Keratinocyte (primary cell): ENCODE data around the gene TMEM245. TPM values are rescaled to one million over a fixed set of nuclear protein-coding genes. Genes with fewer than 3 reads are reported as not detected.
"Not testable (repeated sequence)": the region's sequence is repeated elsewhere in the genome, so short reads cannot be mapped to it uniquely, and the experiment has no call there.

Experiments used
- DNase-seq: peaks from one replicate; pipeline ENCODE4 v3.0.0-alpha.2; 2011; ENCODE audit warnings: low read depth, missing footprints, low spot score
- FAIRE-seq: peaks from 2 replicates; lab custom pipeline; 2011; peaks lifted over from hg19 to GRCh38; lab: Jason Lieb, UNC
- H2AFZ ChIP-seq: 2 replicates; pipeline ENCODE4 v1.6.0; 2012; ENCODE audit warnings: low read length, control low read depth, inconsistent platforms; ENCODE audit not compliant: control insufficient read depth
- H3K27ac ChIP-seq: 2 replicates; pipeline ENCODE4 v1.5.1; 2011; ENCODE audit warnings: low read length; ENCODE audit not compliant: control insufficient read depth, insufficient read depth
- H3K27me3 ChIP-seq: 3 replicates; pipeline ENCODE4 v1.6.0; 2011; ENCODE audit warnings: low read length; ENCODE audit not compliant: control insufficient read depth, insufficient read depth; ENCODE audit errors: extremely low read depth
- H3K36me3 ChIP-seq, 2 experiments: 2 replicates in 1 of 2; 3 replicates in 1 of 2; pipeline ENCODE4 v1.5.1; 2011; ENCODE audit warnings: low read length in 2 of 2, mild to moderate bottlenecking in 1 of 2; ENCODE audit not compliant: control insufficient read depth in 2 of 2, insufficient read depth in 2 of 2; ENCODE audit errors: extremely low read depth in 1 of 2
- H3K4me1 ChIP-seq: 3 replicates; pipeline ENCODE4 v1.5.1; 2011; ENCODE audit warnings: low read length; ENCODE audit not compliant: control insufficient read depth, insufficient read depth; ENCODE audit errors: extremely low read depth
- H3K4me2 ChIP-seq: 3 replicates; pipeline ENCODE4 v1.6.0; 2011; ENCODE audit warnings: low read depth, low read length; ENCODE audit not compliant: control insufficient read depth, insufficient read depth; ENCODE audit errors: extremely low read depth
- H3K4me3 ChIP-seq, 3 experiments: fragments of 200-600 bp in 1 of 3; sonication (generic) in 1 of 3; 2 replicates in 2 of 3; 3 replicates in 1 of 3; pipeline ENCODE4 v1.5.1; 2011 to 2016; ENCODE audit warnings: low read length in 3 of 3, mild to moderate bottlenecking in 3 of 3, control low read depth in 2 of 3, inconsistent platforms in 1 of 3, low read depth in 1 of 3, mixed read lengths in 1 of 3, mixed run types in 1 of 3, moderate library complexity in 1 of 3; ENCODE audit not compliant: control insufficient read depth in 2 of 3, insufficient read depth in 2 of 3; ENCODE audit errors: extremely low read depth in 1 of 3
- H3K79me2 ChIP-seq: 2 replicates; pipeline ENCODE4 v1.6.0; 2012; ENCODE audit warnings: low read length; ENCODE audit not compliant: control insufficient read depth, insufficient read depth
- H3K9ac ChIP-seq: 3 replicates; pipeline ENCODE4 v1.6.0; 2011; ENCODE audit warnings: low read length; ENCODE audit not compliant: control insufficient read depth, insufficient read depth; ENCODE audit errors: extremely low read depth
- H3K9me1 ChIP-seq: 3 replicates; pipeline ENCODE4 v1.6.0; 2011; ENCODE audit warnings: low read length; ENCODE audit not compliant: control insufficient read depth, insufficient read depth; ENCODE audit errors: extremely low read depth
- H3K9me3 ChIP-seq: 2 replicates; pipeline ENCODE4 v1.5.1; 2012; ENCODE audit warnings: low read depth, low read length; ENCODE audit not compliant: control insufficient read depth
- H4K20me1 ChIP-seq: 3 replicates; pipeline ENCODE4 v1.6.0; 2011; ENCODE audit warnings: low read length; ENCODE audit not compliant: control insufficient read depth, insufficient read depth; ENCODE audit errors: extremely low read depth
- CTCF ChIP-seq, 3 experiments: IDR thresholded peaks in 1 of 3; conservative IDR thresholded peaks in 1 of 3; optimal IDR thresholded peaks in 1 of 3; 2 replicates in 2 of 3; 3 replicates in 1 of 3; pipeline versions ENCODE3 to v1.5.1; 2011; ENCODE audit warnings: low read length in 3 of 3, mild to moderate bottlenecking in 3 of 3, moderate library complexity in 2 of 3, control low read depth in 1 of 3, inconsistent platforms in 1 of 3; ENCODE audit not compliant: insufficient read depth in 2 of 3; ENCODE audit errors: extremely low read depth in 1 of 3
- EZH2 ChIP-seq: IDR thresholded peaks from one replicate; pipeline ENCODE4 v1.6.1; 2012; ENCODE audit warnings: inconsistent platforms, mild to moderate bottlenecking, low read length, moderate library complexity
- dilution Hi-C: fragments of 300-500 bp; cut with MboI; formaldehyde crosslinking; loops from one replicate; pipeline ENCODE4 v1.7.0; 2020; ENCODE audit warnings: low sequenced_read_pairs; ENCODE audit not compliant: extremely low pct_ligation_motif_present
- polyA plus RNA-seq, 5 experiments: library from polyadenylated mRNA; depleted of rRNA in 3 of 5; stranded (reverse) in 3 of 5; stranded (forward) in 1 of 5; unstranded in 1 of 5; fragments of >200 nt; gene quantifications; 1 replicate in 1 of 5; 2 replicates in 3 of 5; 3 replicates in 1 of 5; pipeline versions ENCODE4 v1.2.1 to v1.2.3, GENCODE V29; 2011 to 2012; ENCODE audit warnings: missing spikeins in 2 of 5, low read depth in 1 of 5, low replicate concordance in 1 of 5

Gene TMEM245
- polyA plus RNA-seq, 1 donor (not counting 4 experiments of a cell fraction or from before 2014, with no cell fraction given): 40.0 TPM

GRCh38 chr9:109132567-109133021, 12.8 kb upstream of the TMEM245 start:
- FAIRE-seq: no peak
- dilution Hi-C loops: no loop called here

DNA sequence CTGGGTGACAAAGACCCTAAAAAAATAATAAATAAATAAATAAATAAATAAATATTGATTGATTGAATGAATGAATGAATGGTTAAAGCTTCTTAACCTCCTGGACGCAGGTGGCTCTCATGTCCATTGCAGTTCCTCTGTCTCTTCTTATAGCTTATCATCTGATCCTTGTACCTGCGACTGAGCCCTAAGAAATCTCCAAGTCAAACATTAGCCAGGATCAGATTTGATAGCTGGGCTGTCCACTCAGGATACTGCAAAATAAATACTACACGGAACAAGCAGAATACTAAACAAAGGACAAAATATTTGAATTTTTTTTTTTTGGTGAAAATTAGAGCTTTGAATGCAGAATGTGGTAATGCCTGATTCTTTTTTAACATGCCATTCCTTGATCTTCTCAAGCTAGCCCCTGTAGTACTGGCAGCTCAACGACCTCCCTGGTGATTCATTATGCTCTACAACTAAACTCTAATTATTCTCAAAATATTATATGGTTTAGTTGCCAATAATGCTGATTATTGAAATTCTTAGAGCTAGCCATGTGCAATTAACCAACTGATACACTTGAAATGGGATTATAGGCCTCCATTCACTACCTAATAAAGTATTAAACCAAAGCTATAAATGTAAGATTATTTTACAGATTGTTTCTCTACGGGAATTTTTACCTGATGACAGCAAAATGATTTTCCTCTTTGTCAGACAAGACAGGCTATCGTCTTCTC, 9.9 kb upstream of the TMEM245 start:
- no peaks in the 10 kb centered on the region for H3K9me3 ChIP-seq
- FAIRE-seq (no peak), DNase-seq (no peak)
- H4K20me1 ChIP-seq: no peaks in the 10 kb centered on the region
- H3K27me3 ChIP-seq: no peaks in the 10 kb centered on the region
- TF ChIP-seq CTCF (optimal IDR thresholded peaks at IDR 0.05 in 1 of 3, IDR thresholded peaks at IDR 0.05 in 1 of 3, conservative IDR thresholded peaks at IDR 0.05 in 1 of 3; ENCODE audit: extremely low read depth in 1 of 3, insufficient read depth in 2 of 3, low read length in 3 of 3): no peak
- TF ChIP-seq EZH2: no peak
- H2AFZ ChIP-seq: no peak overlapping the region
- no peaks in the 10 kb centered on the region for H3K4me1 ChIP-seq
- H3K9me1 ChIP-seq: no peaks in the 10 kb centered on the region
- H3K4me3 ChIP-seq: no peak overlapping the region
- no peak overlapping the region for H3K4me2 ChIP-seq
- no peaks in the 10 kb centered on the region for H3K36me3 ChIP-seq
- no peak overlapping the region for H3K9ac ChIP-seq
- no peak overlapping the region for H3K27ac ChIP-seq
- no peaks in the 10 kb centered on the region for H3K79me2 ChIP-seq
- dilution Hi-C loops: loop anchor here (10.0 kb wide), 1 partner anchor 55 kb away; no protein-coding TSS in a partner anchor

More at GRCh38 chr9:109132567-109133021, 12.8 kb upstream of the TMEM245 start:
- Histone ChIP-seq H3K4me1 (no peaks in the 10 kb centered on the region), H3K9me1 (no peaks in the 10 kb centered on the region), H3K79me2 (no peaks in the 10 kb centered on the region), H3K27ac (no peak overlapping the region), H3K36me3 (no peaks in the 10 kb centered on the region), H3K9me3 (no peaks in the 10 kb centered on the region), H4K20me1 (no peaks in the 10 kb centered on the region), H3K9ac (no peak overlapping the region), H3K4me2 (no peak overlapping the region), H3K27me3 (no peaks in the 10 kb centered on the region), H2AFZ (no peak overlapping the region), H3K4me3 (no peak overlapping the region)
- DNase-seq: no peak
- TF ChIP-seq EZH2 (no peak), CTCF (optimal IDR thresholded peaks at IDR 0.05 in 1 of 3, IDR thresholded peaks at IDR 0.05 in 1 of 3, conservative IDR thresholded peaks at IDR 0.05 in 1 of 3; ENCODE audit: extremely low read depth in 1 of 3, insufficient read depth in 2 of 3, low read length in 3 of 3) (no peak)

GRCh38 chr9:109126671-109127070, 6.9 kb upstream of the TMEM245 start:
- dilution Hi-C loops: loop anchor here (10.0 kb wide), 1 partner anchor 58 kb away; no protein-coding TSS in a partner anchor
- not testable (repeated sequence) for H3K36me3 ChIP-seq, FAIRE-seq, H3K4me2 ChIP-seq, H3K27me3 ChIP-seq, H2AFZ ChIP-seq, H3K4me1 ChIP-seq, H3K9me1 ChIP-seq, H3K4me3 ChIP-seq, H4K20me1 ChIP-seq, H3K9ac ChIP-seq, H3K9me3 ChIP-seq, H3K27ac ChIP-seq, DNase-seq, H3K79me2 ChIP-seq
